Glutamatergic neuron (in vitro differentiated cells): ENCODE data around the gene TMEM147. TPM values are rescaled to one million over a fixed set of nuclear protein-coding genes. Genes with fewer than 3 reads are reported as not detected.

ENCODE experiments used
- DNase-seq: peaks from one replicate; pipeline ENCODE4 v3.0.0; 2022
- H3K27ac Mint-ChIP-seq: one replicate; pipeline ENCODE4 v1.8.0; 2020; ENCODE audit warnings: mild to moderate bottlenecking, mixed read lengths, inconsistent platforms; ENCODE audit not compliant: unreplicated experiment
- H3K27me3 Mint-ChIP-seq: one replicate; pipeline ENCODE4 v1.8.0; 2020; ENCODE audit warnings: mild to moderate bottlenecking, moderate library complexity, mixed read lengths, inconsistent platforms; ENCODE audit not compliant: unreplicated experiment
- H3K36me3 Mint-ChIP-seq: one replicate; pipeline ENCODE4 v1.8.0; 2020; ENCODE audit warnings: mild to moderate bottlenecking, mixed read lengths, inconsistent platforms; ENCODE audit not compliant: unreplicated experiment
- H3K4me1 Mint-ChIP-seq: one replicate; pipeline ENCODE4 v1.8.0; 2020; ENCODE audit warnings: mild to moderate bottlenecking, low read depth, mixed read lengths, inconsistent platforms; ENCODE audit not compliant: unreplicated experiment
- H3K4me3 Mint-ChIP-seq: one replicate; pipeline ENCODE4 v1.8.0; 2020; ENCODE audit warnings: mild to moderate bottlenecking, mixed read lengths, inconsistent platforms; ENCODE audit not compliant: unreplicated experiment
- H3K9me3 Mint-ChIP-seq: one replicate; pipeline ENCODE4 v1.8.0; 2020; ENCODE audit warnings: mild to moderate bottlenecking, moderate library complexity, mixed read lengths, inconsistent platforms; ENCODE audit not compliant: unreplicated experiment
- total RNA-seq: library from RNA; stranded (reverse); fragmentation: NEBNext Ultra II Directional; extraction: Animal tissue kit (Norgen Biotek cat#: 25700); gene quantifications from one replicate; pipeline ENCODE4 v1.2.1, GENCODE V29; 2021; ENCODE audit not compliant: unreplicated experiment
- TF ChIP-seq, protein P1 (sequence below): fragments of 200-600 bp; sonication (generic); IDR thresholded peaks from one replicate; pipeline ENCODE4 v1.5.0; 2021; ENCODE audit not compliant: partially characterized antibody, unreplicated experiment

TMEM147 gene
- total RNA-seq, 1 donor from 2014 or later = 67.2 TPM

DNA sequence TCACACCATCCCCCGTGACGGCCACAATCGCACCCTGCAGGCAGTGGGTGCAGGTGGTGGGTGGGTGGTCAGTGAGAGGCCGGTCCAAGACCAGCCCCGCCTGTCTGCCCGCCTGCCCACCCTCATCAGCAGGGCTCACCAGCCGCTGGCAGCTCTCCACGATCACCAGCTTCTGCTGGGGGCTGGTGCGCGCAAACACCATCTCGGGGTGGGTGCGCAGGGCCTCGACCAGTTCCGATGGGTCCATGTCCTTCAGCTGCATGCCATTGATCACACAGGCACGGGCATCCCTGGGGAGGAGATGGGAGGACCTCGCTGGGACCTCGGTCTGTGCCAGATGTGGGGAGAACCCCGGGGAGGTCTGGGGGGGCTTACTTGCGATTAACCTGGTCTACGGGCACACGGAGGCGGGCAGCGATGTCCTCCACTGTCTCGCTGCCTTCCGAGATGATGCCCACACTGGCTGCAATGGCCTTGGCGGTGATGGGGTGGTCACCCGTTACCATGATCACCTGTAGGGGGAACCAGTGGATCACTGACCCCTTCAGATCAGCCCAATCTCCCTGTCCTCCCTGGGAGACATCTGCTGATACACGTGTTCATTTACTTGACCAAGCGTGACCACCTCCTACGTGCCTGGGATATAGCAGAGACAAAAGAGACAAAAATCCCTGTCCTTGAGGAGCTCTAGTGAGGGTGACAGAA, 10.0 kb downstream of the TMEM147 start:
- TF ChIP-seq, protein P1, sequence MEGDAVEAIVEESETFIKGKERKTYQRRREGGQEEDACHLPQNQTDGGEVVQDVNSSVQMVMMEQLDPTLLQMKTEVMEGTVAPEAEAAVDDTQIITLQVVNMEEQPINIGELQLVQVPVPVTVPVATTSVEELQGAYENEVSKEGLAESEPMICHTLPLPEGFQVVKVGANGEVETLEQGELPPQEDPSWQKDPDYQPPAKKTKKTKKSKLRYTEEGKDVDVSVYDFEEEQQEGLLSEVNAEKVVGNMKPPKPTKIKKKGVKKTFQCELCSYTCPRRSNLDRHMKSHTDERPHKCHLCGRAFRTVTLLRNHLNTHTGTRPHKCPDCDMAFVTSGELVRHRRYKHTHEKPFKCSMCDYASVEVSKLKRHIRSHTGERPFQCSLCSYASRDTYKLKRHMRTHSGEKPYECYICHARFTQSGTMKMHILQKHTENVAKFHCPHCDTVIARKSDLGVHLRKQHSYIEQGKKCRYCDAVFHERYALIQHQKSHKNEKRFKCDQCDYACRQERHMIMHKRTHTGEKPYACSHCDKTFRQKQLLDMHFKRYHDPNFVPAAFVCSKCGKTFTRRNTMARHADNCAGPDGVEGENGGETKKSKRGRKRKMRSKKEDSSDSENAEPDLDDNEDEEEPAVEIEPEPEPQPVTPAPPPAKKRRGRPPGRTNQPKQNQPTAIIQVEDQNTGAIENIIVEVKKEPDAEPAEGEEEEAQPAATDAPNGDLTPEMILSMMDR = no peak
- Mint-ChIP-seq H3K27me3 (peaks cover 14% of the 10 kb centered on the region), H3K36me3 (no peaks in the 10 kb centered on the region), H3K4me3 (no peak overlapping the region), H3K27ac (peak overlapping the region; percentile 79), H3K4me1 (no peaks in the 10 kb centered on the region), H3K9me3 (peaks cover 2% of the 10 kb centered on the region)
- DNase-seq = no peak

DNA sequence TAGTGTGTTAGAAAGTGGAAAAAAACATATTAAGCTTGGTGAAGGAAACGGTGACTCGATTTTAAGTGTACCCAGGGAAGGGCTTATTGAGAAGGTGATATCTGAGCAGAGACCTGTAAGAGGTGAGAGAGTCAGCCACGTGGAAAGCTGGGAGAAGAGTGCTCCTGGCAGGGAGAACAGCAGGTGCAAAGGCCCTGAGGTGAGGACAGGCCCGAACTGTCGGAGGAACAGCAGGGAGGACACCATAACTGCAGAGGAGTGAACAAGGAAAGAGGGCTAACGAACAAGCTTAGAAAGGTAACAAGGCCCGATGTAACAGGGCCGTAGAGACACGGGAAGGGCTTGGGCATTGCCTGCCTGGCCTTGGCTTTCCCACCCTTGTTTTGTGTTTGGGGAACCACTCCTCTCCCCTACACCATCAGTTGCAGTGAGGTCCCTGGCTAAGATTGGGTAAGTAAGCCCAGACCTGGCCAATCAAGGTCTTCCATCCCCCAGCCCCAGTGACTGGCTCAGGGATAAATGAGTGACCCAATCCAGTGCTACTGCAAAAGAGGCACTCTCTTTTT, 10.7 kb downstream of the TMEM147 start:
- Mint-ChIP-seq H3K36me3 (no peaks in the 10 kb centered on the region), H3K27me3 (peaks cover 11% of the 10 kb centered on the region), H3K27ac (peak overlapping the region; percentile 79), H3K4me3 (peak overlapping the region; percentile 7), H3K9me3 (peaks cover 2% of the 10 kb centered on the region), H3K4me1 (no peaks in the 10 kb centered on the region)
- DNase-seq = no peak
- TF ChIP-seq, protein P1 = no peak

DNA sequence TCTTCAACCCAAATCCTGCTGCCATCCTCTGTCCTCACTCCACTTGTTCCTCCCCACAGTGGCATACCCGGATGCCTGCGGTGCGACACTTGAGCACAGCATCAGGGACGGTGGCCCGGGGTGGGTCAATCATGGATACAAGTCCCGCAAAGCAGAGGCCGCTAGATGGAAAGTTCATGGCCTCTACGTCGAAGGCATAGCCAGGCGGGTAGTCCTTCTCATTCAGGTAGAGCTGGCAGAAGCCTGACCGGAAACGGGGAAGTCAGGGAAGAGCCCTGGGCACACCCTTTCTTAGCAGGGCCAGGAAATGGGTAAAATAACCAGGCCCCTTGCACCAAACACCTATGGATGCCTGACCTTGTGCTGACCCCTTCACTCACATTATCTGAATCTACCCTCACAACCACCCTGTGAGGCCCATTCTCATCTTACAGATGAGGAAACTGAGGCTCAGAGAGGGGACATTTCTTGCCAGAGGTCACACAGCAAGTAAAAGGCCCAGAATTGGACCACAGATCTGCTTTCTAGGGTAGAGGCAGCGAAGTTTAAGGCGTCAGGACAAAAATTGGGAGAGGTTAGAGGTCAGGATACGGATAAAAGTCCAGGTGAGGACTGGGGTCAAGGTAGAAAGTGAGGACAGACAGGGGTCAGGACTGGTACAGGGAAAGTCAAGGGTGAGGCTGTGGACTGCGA, 11.6 kb downstream of the TMEM147 start:
- Mint-ChIP-seq H3K27me3 (peaks cover 16% of the 10 kb centered on the region), H3K4me1 (no peaks in the 10 kb centered on the region), H3K9me3 (peaks cover 2% of the 10 kb centered on the region), H3K36me3 (no peaks in the 10 kb centered on the region), H3K27ac (peak overlapping the region; percentile 64), H3K4me3 (peak overlapping the region; percentile 82)
- no peak for DNase-seq
- TF ChIP-seq, protein P1 = no peak

DNA sequence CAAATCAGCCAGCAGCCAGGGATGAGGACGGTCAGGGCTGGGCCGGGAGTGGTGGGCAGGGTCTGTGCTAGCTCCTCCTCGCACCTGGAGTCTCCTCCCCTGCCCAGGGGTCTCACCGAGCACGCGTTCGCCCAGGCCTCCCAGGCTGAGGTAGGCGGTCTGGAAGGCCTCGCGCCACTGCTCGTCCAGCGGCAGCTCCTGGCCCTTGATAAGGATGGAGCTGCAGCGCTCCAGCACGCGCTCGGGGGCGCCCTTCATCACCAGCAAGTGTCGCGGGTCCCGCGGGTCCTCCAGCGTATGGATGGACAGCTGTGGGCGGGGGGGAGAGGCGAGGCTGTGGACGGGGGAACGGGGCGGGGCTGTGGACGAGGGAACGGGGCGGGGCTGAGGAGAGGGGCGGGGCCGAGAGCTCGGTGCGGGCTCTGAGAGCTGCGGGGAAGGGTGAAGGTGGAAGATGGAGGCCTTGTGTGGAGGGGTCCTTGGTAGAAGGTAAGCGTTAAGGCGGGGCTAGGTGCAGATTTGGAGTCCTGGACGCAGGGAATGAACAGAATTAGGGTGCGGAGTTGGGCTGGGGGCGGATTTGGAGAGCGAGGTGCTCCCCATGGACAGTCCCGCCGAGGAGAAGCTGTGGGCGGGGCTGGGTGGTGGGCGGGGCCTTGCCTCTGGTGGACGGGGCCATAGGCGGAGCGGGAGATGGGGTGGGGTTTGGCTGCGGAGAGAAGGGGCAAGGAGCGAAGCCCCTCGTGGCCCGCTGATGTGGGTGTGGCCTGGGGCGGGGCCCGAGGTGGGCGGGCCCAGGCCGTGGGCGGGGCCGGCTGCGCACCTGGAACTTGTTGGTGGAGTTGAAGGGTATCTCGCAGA, 12.3 kb downstream of the TMEM147 start:
- H3K27ac Mint-ChIP-seq = peak overlapping the region; percentile 64
- TF ChIP-seq, protein P1 = no peak

More for the DNA sequence above, 12.3 kb downstream of the TMEM147 start:
- H3K36me3 Mint-ChIP-seq = no peaks in the 10 kb centered on the region
- H3K9me3 Mint-ChIP-seq = peaks cover 2% of the 10 kb centered on the region
- peak; percentile 94 for DNase-seq
- peaks cover 16% of the 10 kb centered on the region for H3K27me3 Mint-ChIP-seq
- H3K4me1 Mint-ChIP-seq = no peaks in the 10 kb centered on the region
- peak overlapping the region; percentile 91 for H3K4me3 Mint-ChIP-seq
